Cardiac muscle cell (in vitro differentiated cells and primary cell): Measurements from ENCODE around the gene TRAPPC10. TPM values are rescaled to one million over a fixed set of nuclear protein-coding genes. Genes with fewer than 3 reads are reported as not detected.

ENCODE experiments used
- DNase-seq, 2 donors: peaks; one replicate each; pipeline versions ENCODE4 v3.0.0 to v3.0.0-alpha.2; 2010 to 2017; ENCODE audit warnings: low read depth in 1 of 2, low spot score in 1 of 2
- H3K27ac ChIP-seq: fragments of 200-600 bp; sonication (generic); 2 replicates; pipeline ENCODE4 v1.5.1; 2016
- H3K27me3 ChIP-seq: fragments of 200-600 bp; sonication (generic); 2 replicates; pipeline ENCODE4 v1.6.0; 2016; ENCODE audit warnings: control low read depth
- H3K36me3 ChIP-seq: fragments of 200-600 bp; sonication (generic); 2 replicates; pipeline ENCODE4 v1.5.1; 2016; ENCODE audit warnings: control low read depth
- H3K4me1 ChIP-seq: fragments of 200-600 bp; sonication (generic); 2 replicates; pipeline ENCODE4 v1.8.1; 2017; ENCODE audit warnings: low read depth, mild to moderate bottlenecking, mixed run types
- H3K4me3 ChIP-seq: fragments of 200-600 bp; sonication (generic); 2 replicates; pipeline ENCODE4 v1.5.1; 2016; ENCODE audit warnings: mild to moderate bottlenecking
- H3K9me3 ChIP-seq: fragments of 200-600 bp; sonication (generic); 2 replicates; pipeline ENCODE4 v1.5.1; 2017; ENCODE audit warnings: low read depth, mild to moderate bottlenecking, control low read depth
- CTCF ChIP-seq: IDR thresholded peaks from 2 replicates; pipeline ENCODE4 v1.5.1; 2012; ENCODE audit warnings: low read depth, mild to moderate bottlenecking, low read length
- polyA plus RNA-seq: library from polyadenylated mRNA; unstranded; fragments of >200 nt; fragmentation: Nextera tagmentation; extraction: Ambion mirVana; gene quantifications from 2 replicates; pipeline ENCODE4 v1.2.1, GENCODE V29; 2016
- total RNA-seq: library from RNA; depleted of rRNA; stranded (reverse); fragments of >200 nt; gene quantifications from 2 replicates; pipeline ENCODE4 v1.2.3, GENCODE V29; 2016

Gene TRAPPC10
- total RNA-seq (12.6 and 14.5 TPM in 2 replicates), polyA plus RNA-seq (6.5 and 7.9 TPM in 2 replicates)

- H3K27ac ChIP-seq = peak within 1 kb of the TSS; percentile 95
- peak; percentile 89 to 90 for DNase-seq
- H3K9me3 ChIP-seq = no peaks in the 10 kb centered on the region
- no peak for TF ChIP-seq CTCF
- H3K27me3 ChIP-seq = no peaks in the 10 kb centered on the region
- no peaks in the 10 kb centered on the region for H3K36me3 ChIP-seq
- H3K4me1 ChIP-seq = no peaks in the 10 kb centered on the region
- H3K4me3 ChIP-seq = peak within 1 kb of the TSS; percentile 95
Observed at GRCh38 chr21:44011579-44012473, at the start of gene TRAPPC10. Gene TRAPPC10, plus strand, starts transcription at chr21:44012309. Its CDS starts 185 bp downstream, at chr21:44012494.

- Histone ChIP-seq H3K27me3 (no peaks in the 10 kb centered on the region), H3K36me3 (peaks cover 2% of the 10 kb centered on the region), H3K4me1 (no peaks in the 10 kb centered on the region), H3K9me3 (no peaks in the 10 kb centered on the region), H3K27ac (no peak overlapping the region), H3K4me3 (no peak overlapping the region)
- no peak for TF ChIP-seq CTCF
- peak in 1 of 2 donors; percentile 30 for DNase-seq
Observed at GRCh38 chr21:43965911-43966585, 46.1 kb upstream of the TRAPPC10 start.

GRCh38 chr21:43966946-43967512, 45.1 kb upstream of the TRAPPC10 start:
- no peaks in the 10 kb centered on the region for H3K27me3 ChIP-seq
- no peak overlapping the region for H3K4me3 ChIP-seq
- no peaks in the 10 kb centered on the region for H3K4me1 ChIP-seq
- H3K9me3 ChIP-seq = no peaks in the 10 kb centered on the region
- TF ChIP-seq CTCF = no peak
- DNase-seq = no peak
- peaks cover 2% of the 10 kb centered on the region for H3K36me3 ChIP-seq
- no peak overlapping the region for H3K27ac ChIP-seq

GRCh38 chr21:43967981-43968380, 44.1 kb upstream of the TRAPPC10 start:
- H3K27ac ChIP-seq = no peak overlapping the region
- no peak for TF ChIP-seq CTCF
- no peak for DNase-seq
- H3K4me3 ChIP-seq = no peak overlapping the region
- H3K27me3 ChIP-seq = no peaks in the 10 kb centered on the region
- H3K4me1 ChIP-seq = no peaks in the 10 kb centered on the region
- H3K36me3 ChIP-seq = peaks cover 2% of the 10 kb centered on the region
- H3K9me3 ChIP-seq = no peaks in the 10 kb centered on the region

GRCh38 chr21:43968410-43969114, 43.5 kb upstream of the TRAPPC10 start:
- no peaks in the 10 kb centered on the region for H3K4me1 ChIP-seq
- no peak for DNase-seq
- no peak for TF ChIP-seq CTCF
- H3K4me3 ChIP-seq = no peak overlapping the region
- no peaks in the 10 kb centered on the region for H3K9me3 ChIP-seq
- H3K27me3 ChIP-seq = no peaks in the 10 kb centered on the region
- no peak overlapping the region for H3K27ac ChIP-seq
- peaks cover 2% of the 10 kb centered on the region for H3K36me3 ChIP-seq
